SK-N-MC (cell line): ENCODE data around the gene DOCK1.

ENCODE experiments used
- EZH2 ChIP-seq: fragments of 200-600 bp; sonication (generic); IDR thresholded peaks from one replicate; pipeline ENCODE4 v1.6.1; 2017; ENCODE audit warnings: antibody characterized with exemption
- POLR2AphosphoS5 ChIP-seq: IDR thresholded peaks from 2 replicates; pipeline ENCODE4 v1.6.1; 2012; ENCODE audit warnings: mild to moderate bottlenecking, low read depth, low read length, borderline replicate concordance

DNA sequence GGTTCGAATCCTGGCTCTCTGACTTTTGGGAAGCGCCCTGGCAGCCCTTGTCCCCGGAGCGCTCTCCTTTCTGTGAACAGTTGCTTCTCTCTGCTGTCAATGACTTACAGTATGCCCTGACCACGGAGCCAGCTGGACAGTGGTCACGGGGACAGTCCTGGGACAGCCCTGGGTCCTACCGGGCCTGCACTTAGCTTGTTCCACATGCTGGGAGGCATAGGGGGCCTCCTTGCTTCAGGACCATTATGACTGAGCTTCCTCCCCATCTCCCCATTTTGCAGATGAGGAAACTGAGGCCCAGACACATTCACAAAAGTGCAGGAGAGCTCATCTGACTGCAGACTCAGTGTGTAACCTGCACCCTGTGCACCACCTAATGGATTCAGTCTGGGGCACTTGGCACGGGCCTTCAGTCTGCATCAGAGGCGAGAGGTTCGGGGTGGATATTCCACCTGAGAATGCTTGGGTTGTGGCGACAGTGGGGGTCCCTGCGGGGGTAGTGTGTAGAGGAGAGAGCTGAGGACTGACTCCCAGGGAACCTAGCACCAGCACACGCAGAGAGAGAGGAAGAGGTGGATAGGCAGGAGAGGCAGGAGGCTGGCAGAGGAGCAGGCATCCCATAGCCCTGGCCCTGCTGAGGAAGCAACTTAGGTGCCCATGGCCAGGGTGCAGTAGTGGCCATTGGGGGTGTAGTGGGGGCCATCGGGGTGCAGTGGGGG lies 1.6 kb downstream of the DOCK1 start:
- TF ChIP-seq EZH2 (no peak), POLR2AphosphoS5 (no peak)
